Measurements from ENCODE around the gene PLK3.
A peak's percentile ranks its signal among the peaks of the same experiment; 100 is the strongest.
"Not testable (repeated sequence)": the region's sequence is repeated elsewhere in the genome, so short reads cannot be mapped to it uniquely, and the experiment has no call there.

The PLK3 gene

GRCh38 chr1:44819608-44820327 is 19.6 kb downstream of the PLK3 start:
- Mint-ChIP-seq H3K27ac (peak overlapping the region; percentile 100), H3K27me3 (ENCODE audit: low read depth, poor library complexity) (peaks cover 6% of the 10 kb centered on the region), H3K9me3 (peaks cover 9% of the 10 kb centered on the region), H3K4me3 (peak overlapping the region; percentile 80), H3K36me3 (ENCODE audit: low read depth) (peaks cover 16% of the 10 kb centered on the region), H3K4me1 (peaks cover 50% of the 10 kb centered on the region)
- TF ChIP-seq, protein P1, sequence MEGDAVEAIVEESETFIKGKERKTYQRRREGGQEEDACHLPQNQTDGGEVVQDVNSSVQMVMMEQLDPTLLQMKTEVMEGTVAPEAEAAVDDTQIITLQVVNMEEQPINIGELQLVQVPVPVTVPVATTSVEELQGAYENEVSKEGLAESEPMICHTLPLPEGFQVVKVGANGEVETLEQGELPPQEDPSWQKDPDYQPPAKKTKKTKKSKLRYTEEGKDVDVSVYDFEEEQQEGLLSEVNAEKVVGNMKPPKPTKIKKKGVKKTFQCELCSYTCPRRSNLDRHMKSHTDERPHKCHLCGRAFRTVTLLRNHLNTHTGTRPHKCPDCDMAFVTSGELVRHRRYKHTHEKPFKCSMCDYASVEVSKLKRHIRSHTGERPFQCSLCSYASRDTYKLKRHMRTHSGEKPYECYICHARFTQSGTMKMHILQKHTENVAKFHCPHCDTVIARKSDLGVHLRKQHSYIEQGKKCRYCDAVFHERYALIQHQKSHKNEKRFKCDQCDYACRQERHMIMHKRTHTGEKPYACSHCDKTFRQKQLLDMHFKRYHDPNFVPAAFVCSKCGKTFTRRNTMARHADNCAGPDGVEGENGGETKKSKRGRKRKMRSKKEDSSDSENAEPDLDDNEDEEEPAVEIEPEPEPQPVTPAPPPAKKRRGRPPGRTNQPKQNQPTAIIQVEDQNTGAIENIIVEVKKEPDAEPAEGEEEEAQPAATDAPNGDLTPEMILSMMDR (IDR thresholded peaks at IDR 0.05): no peak
- peak; percentile 80 for DNase-seq

GRCh38 chr1:44820328-44821239 is 20.4 kb downstream of the PLK3 start:
- TF ChIP-seq, protein P1 (IDR thresholded peaks at IDR 0.05): no peak
- H3K36me3 Mint-ChIP-seq (ENCODE audit: low read depth): peaks cover 9% of the 10 kb centered on the region
- peak overlapping the region; percentile 100 for H3K27ac Mint-ChIP-seq
- peaks cover 9% of the 10 kb centered on the region for H3K9me3 Mint-ChIP-seq
- peak overlapping the region; percentile 80 for H3K4me3 Mint-ChIP-seq
- no peak for DNase-seq
- peaks cover 6% of the 10 kb centered on the region for H3K27me3 Mint-ChIP-seq (ENCODE audit: low read depth, poor library complexity)
- peaks cover 41% of the 10 kb centered on the region for H3K4me1 Mint-ChIP-seq

- no peak for DNase-seq
- peak overlapping the region; percentile 100 for H3K27ac Mint-ChIP-seq
- peaks cover 40% of the 10 kb centered on the region for H3K4me1 Mint-ChIP-seq
- peaks cover 9% of the 10 kb centered on the region for H3K9me3 Mint-ChIP-seq
- TF ChIP-seq, protein P1 (IDR thresholded peaks at IDR 0.05): no peak
- H3K27me3 Mint-ChIP-seq (ENCODE audit: low read depth, poor library complexity): peaks cover 6% of the 10 kb centered on the region
- H3K36me3 Mint-ChIP-seq (ENCODE audit: low read depth): peaks cover 9% of the 10 kb centered on the region
- peak overlapping the region; percentile 80 for H3K4me3 Mint-ChIP-seq
These were observed 21.1 kb downstream of the PLK3 start for GRCh38 chr1:44821240-44821715.

- Mint-ChIP-seq H3K36me3 (ENCODE audit: low read depth) (peaks cover 8% of the 10 kb centered on the region), H3K4me1 (peaks cover 40% of the 10 kb centered on the region)
- TF ChIP-seq, protein P1 (IDR thresholded peaks at IDR 0.05): no peak
These were observed 22.0 kb downstream of the PLK3 start for GRCh38 chr1:44822131-44822701.

GRCh38 chr1:44822981-44823451 is 22.8 kb downstream of the PLK3 start:
- Mint-ChIP-seq H3K9me3 (peaks cover 3% of the 10 kb centered on the region), H3K4me1 (peaks cover 32% of the 10 kb centered on the region), H3K36me3 (ENCODE audit: low read depth) (peaks cover 3% of the 10 kb centered on the region), H3K27me3 (ENCODE audit: low read depth, poor library complexity) (peaks cover 4% of the 10 kb centered on the region), H3K27ac (no peak overlapping the region), H3K4me3 (no peak overlapping the region)
- no peak for DNase-seq
- TF ChIP-seq, protein P1 (IDR thresholded peaks at IDR 0.05): no peak

More at GRCh38 chr1:44822131-44822701, 22.0 kb downstream of the PLK3 start:
- no peak for DNase-seq
- H3K27ac Mint-ChIP-seq: no peak overlapping the region
- H3K27me3 Mint-ChIP-seq (ENCODE audit: low read depth, poor library complexity): peaks cover 6% of the 10 kb centered on the region
- H3K4me3 Mint-ChIP-seq: no peak overlapping the region
- peaks cover 9% of the 10 kb centered on the region for H3K9me3 Mint-ChIP-seq

DNA sequence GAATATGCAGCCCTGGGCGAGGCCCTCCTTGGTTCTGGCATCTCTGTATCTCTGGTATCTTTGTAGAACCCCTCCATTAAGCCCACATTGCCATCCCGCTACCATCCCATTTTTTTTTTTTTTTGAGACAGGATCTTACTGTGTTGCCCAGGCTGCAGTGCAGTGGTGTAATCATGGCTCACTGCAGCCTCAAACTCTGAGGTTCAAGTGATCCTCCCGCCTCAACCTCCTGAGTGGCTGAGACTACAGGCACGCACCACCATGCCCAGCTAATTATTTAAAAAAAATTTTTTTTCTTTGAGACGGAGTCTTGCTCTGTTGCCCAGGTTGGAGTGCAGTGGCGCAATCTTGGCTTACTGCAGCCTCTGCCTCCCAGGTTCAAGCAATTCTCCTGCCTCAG is 24.2 kb downstream of the PLK3 start:
- H3K4me3 Mint-ChIP-seq; H3K9me3 Mint-ChIP-seq; H3K27me3 Mint-ChIP-seq (ENCODE audit: low read depth, poor library complexity); H3K27ac Mint-ChIP-seq; H3K36me3 Mint-ChIP-seq (ENCODE audit: low read depth); DNase-seq: not testable (repeated sequence)
- peaks cover 24% of the 10 kb centered on the region for H3K4me1 Mint-ChIP-seq

Data from nephron progenitor cell (in vitro differentiated cells).